Osteoblast (primary cell): ENCODE measurements around the gene TSPYL1. TPM values are rescaled to one million over a fixed set of nuclear protein-coding genes. Genes with fewer than 3 reads are reported as not detected.

ENCODE experiments used
- DNase-seq: peaks from one replicate; pipeline ENCODE4 v3.0.0; 2011; ENCODE audit warnings: low spot score, mixed read lengths; ENCODE audit not compliant: insufficient read length; ENCODE audit errors: missing footprints
- H2AFZ ChIP-seq: 2 replicates; pipeline ENCODE4 v1.6.0; 2011; ENCODE audit warnings: mild to moderate bottlenecking, low read length
- H3K27ac ChIP-seq: 2 replicates; pipeline ENCODE4 v1.5.1; 2011; ENCODE audit warnings: mild to moderate bottlenecking, low read depth, low read length, moderate library complexity
- H3K27me3 ChIP-seq: 2 replicates; pipeline ENCODE4 v1.6.0; 2012; ENCODE audit warnings: mild to moderate bottlenecking, control low read depth, inconsistent platforms, low read length, moderate library complexity; ENCODE audit not compliant: insufficient read depth
- H3K36me3 ChIP-seq: 2 replicates; pipeline ENCODE4 v1.5.1; 2011; ENCODE audit warnings: mild to moderate bottlenecking, low read length, control low read depth, moderate library complexity; ENCODE audit not compliant: insufficient read depth
- H3K4me1 ChIP-seq: 2 replicates; pipeline ENCODE4 v1.5.1; 2011; ENCODE audit warnings: mild to moderate bottlenecking, low read length, control low read depth, moderate library complexity; ENCODE audit not compliant: insufficient read depth
- H3K4me2 ChIP-seq: 2 replicates; pipeline ENCODE4 v1.6.0; 2011; ENCODE audit warnings: mild to moderate bottlenecking, low read length; ENCODE audit not compliant: insufficient read depth
- H3K4me3 ChIP-seq: fragments of 200-600 bp; sonication (generic); 3 replicates; pipeline ENCODE4 v1.5.1; 2012; ENCODE audit warnings: mild to moderate bottlenecking, low read length, inconsistent platforms; ENCODE audit not compliant: insufficient read depth
- H3K79me2 ChIP-seq: 2 replicates; pipeline ENCODE4 v1.6.0; 2012; ENCODE audit warnings: mild to moderate bottlenecking, low read length, control low read depth, inconsistent platforms; ENCODE audit not compliant: insufficient read depth
- H3K9me3 ChIP-seq: 2 replicates; pipeline ENCODE4 v1.5.1; 2011; ENCODE audit warnings: low read depth, low read length, control low read depth
- H4K20me1 ChIP-seq: 2 replicates; pipeline ENCODE4 v1.6.0; 2012; ENCODE audit warnings: mild to moderate bottlenecking, low read length, control low read depth; ENCODE audit not compliant: insufficient read depth
- CTCF ChIP-seq: IDR thresholded peaks from 2 replicates; pipeline ENCODE4 v1.5.1; 2011; ENCODE audit warnings: mild to moderate bottlenecking, low read depth, low read length, moderate library complexity; ENCODE audit errors: extremely low read depth
- total RNA-seq: library from RNA; depleted of rRNA; stranded (reverse); fragments of >200 nt; gene quantifications from 2 replicates; pipeline ENCODE4 v1.2.3, GENCODE V29; 2012

Gene TSPYL1
- total RNA-seq, 1 donor: 89.4 TPM

GRCh38 chr6:116246089-116246488 is 33.6 kb downstream of the TSPYL1 start:
- Histone ChIP-seq H3K9me3 (no peaks in the 10 kb centered on the region), H3K27ac (peak overlapping the region; percentile 64), H3K36me3 (no peaks in the 10 kb centered on the region), H2AFZ (no peak overlapping the region), H3K27me3 (no peaks in the 10 kb centered on the region), H3K4me2 (peak overlapping the region; percentile 50), H3K4me3 (no peak overlapping the region), H3K79me2 (peaks cover 36% of the 10 kb centered on the region), H4K20me1 (no peaks in the 10 kb centered on the region), H3K4me1 (peaks cover 37% of the 10 kb centered on the region)
- DNase-seq: no peak
- TF ChIP-seq CTCF: no peak

- Histone ChIP-seq H3K27ac (no peak overlapping the region), H3K36me3 (no peaks in the 10 kb centered on the region), H2AFZ (no peak overlapping the region), H4K20me1 (no peaks in the 10 kb centered on the region), H3K4me3 (no peak overlapping the region), H3K79me2 (peaks cover 18% of the 10 kb centered on the region), H3K4me2 (no peak overlapping the region), H3K9me3 (no peaks in the 10 kb centered on the region), H3K27me3 (no peaks in the 10 kb centered on the region), H3K4me1 (peaks cover 20% of the 10 kb centered on the region)
- TF ChIP-seq CTCF: no peak
- DNase-seq: no peak
These were observed 35.4 kb downstream of the TSPYL1 start for GRCh38 chr6:116244284-116244683.

GRCh38 chr6:116239856-116240255 is 39.9 kb downstream of the TSPYL1 start:
- Histone ChIP-seq H3K4me1 (peaks cover 5% of the 10 kb centered on the region), H2AFZ (no peak overlapping the region), H4K20me1 (no peaks in the 10 kb centered on the region), H3K36me3 (no peaks in the 10 kb centered on the region), H3K4me3 (no peak overlapping the region), H3K27me3 (no peaks in the 10 kb centered on the region), H3K27ac (no peak overlapping the region), H3K79me2 (no peaks in the 10 kb centered on the region), H3K4me2 (no peak overlapping the region), H3K9me3 (no peaks in the 10 kb centered on the region)
- DNase-seq: no peak
- TF ChIP-seq CTCF: no peak

- H4K20me1 ChIP-seq: no peaks in the 10 kb centered on the region
These were observed 40.5 kb downstream of the TSPYL1 start for GRCh38 chr6:116239256-116239655.

More at GRCh38 chr6:116239256-116239655, 40.5 kb downstream of the TSPYL1 start:
- Histone ChIP-seq H3K27ac (no peak overlapping the region), H3K36me3 (no peaks in the 10 kb centered on the region), H2AFZ (no peak overlapping the region), H3K9me3 (no peaks in the 10 kb centered on the region), H3K4me1 (peaks cover 5% of the 10 kb centered on the region), H3K79me2 (no peaks in the 10 kb centered on the region), H3K4me2 (no peak overlapping the region), H3K4me3 (no peak overlapping the region), H3K27me3 (no peaks in the 10 kb centered on the region)
- no peak for TF ChIP-seq CTCF
- DNase-seq: peak; percentile 30
